LNCAP (cell line): ENCODE results near the gene S100A7.

Experiments
- CTCF ChIP-seq: fragments of 450-650 bp; IDR thresholded peaks from 2 replicates; pipeline ENCODE4 v1.5.1; 2017; ENCODE audit warnings: mild to moderate bottlenecking

Gene S100A7

GRCh38 chr1:153429266-153430165 is 30.9 kb downstream of the S100A7 start:
- TF ChIP-seq CTCF: no peak

- no peak for TF ChIP-seq CTCF
These were observed 31.7 kb downstream of the S100A7 start for GRCh38 chr1:153428791-153429190.

- no peak for TF ChIP-seq CTCF
These were observed 32.3 kb downstream of the S100A7 start for GRCh38 chr1:153428073-153428638.

GRCh38 chr1:153426809-153427208 is 33.6 kb downstream of the S100A7 start:
- no peak for TF ChIP-seq CTCF

GRCh38 chr1:153422450-153423068 is 37.9 kb downstream of the S100A7 start:
- TF ChIP-seq CTCF: no peak

GRCh38 chr1:153420306-153420705 is 40.1 kb downstream of the S100A7 start:
- TF ChIP-seq CTCF: no peak

- no peak for TF ChIP-seq CTCF
These were observed 43.1 kb downstream of the S100A7 start for GRCh38 chr1:153417136-153417888.
